22Rv1 (cell line): ENCODE measurements around the gene ATRN.

ENCODE experiments used
- H3K27ac ChIP-seq: fragments of 450-650 bp; 2 replicates; pipeline ENCODE4 v1.5.1; 2017
- CTCF ChIP-seq: fragments of 450-650 bp; IDR thresholded peaks from 2 replicates; pipeline ENCODE4 v1.5.1; 2017; ENCODE audit warnings: mild to moderate bottlenecking
- ZFX ChIP-seq: fragments of 450-650 bp; IDR thresholded peaks from 2 replicates; pipeline ENCODE4 v1.6.1; 2017; ENCODE audit warnings: antibody characterized with exemption, borderline replicate concordance

The ATRN gene

GRCh38 chr20:3658716-3659491, 188.1 kb downstream of the ATRN start:
- TF ChIP-seq CTCF, result no peak
- no peak for TF ChIP-seq ZFX
- H3K27ac ChIP-seq, result no peak overlapping the region

GRCh38 chr20:3659492-3660261, 188.9 kb downstream of the ATRN start:
- TF ChIP-seq CTCF (no peak), ZFX (no peak)
- H3K27ac ChIP-seq, result no peak overlapping the region

- no peak overlapping the region for H3K27ac ChIP-seq
- TF ChIP-seq ZFX, result no peak
- no peak for TF ChIP-seq CTCF
Measured at GRCh38 chr20:3660262-3661059, 189.6 kb downstream of the ATRN start.

- TF ChIP-seq CTCF (no peak), ZFX (no peak)
Measured at GRCh38 chr20:3661060-3661813, 190.4 kb downstream of the ATRN start.

GRCh38 chr20:3661814-3662665, 191.2 kb downstream of the ATRN start:
- no peak overlapping the region for H3K27ac ChIP-seq
- no peak for TF ChIP-seq ZFX
- no peak for TF ChIP-seq CTCF

More at GRCh38 chr20:3661060-3661813, 190.4 kb downstream of the ATRN start:
- H3K27ac ChIP-seq, result no peak overlapping the region
